ENCODE data around the gene DGUOK. TPM values are rescaled to one million over a fixed set of nuclear protein-coding genes. Genes with fewer than 3 reads are reported as not detected.

DGUOK gene
- total and polyA plus RNA-seq, 2 donors (not counting 1 experiment from before 2014, with no cell fraction given): 54.3 to 93.7 TPM

DNA sequence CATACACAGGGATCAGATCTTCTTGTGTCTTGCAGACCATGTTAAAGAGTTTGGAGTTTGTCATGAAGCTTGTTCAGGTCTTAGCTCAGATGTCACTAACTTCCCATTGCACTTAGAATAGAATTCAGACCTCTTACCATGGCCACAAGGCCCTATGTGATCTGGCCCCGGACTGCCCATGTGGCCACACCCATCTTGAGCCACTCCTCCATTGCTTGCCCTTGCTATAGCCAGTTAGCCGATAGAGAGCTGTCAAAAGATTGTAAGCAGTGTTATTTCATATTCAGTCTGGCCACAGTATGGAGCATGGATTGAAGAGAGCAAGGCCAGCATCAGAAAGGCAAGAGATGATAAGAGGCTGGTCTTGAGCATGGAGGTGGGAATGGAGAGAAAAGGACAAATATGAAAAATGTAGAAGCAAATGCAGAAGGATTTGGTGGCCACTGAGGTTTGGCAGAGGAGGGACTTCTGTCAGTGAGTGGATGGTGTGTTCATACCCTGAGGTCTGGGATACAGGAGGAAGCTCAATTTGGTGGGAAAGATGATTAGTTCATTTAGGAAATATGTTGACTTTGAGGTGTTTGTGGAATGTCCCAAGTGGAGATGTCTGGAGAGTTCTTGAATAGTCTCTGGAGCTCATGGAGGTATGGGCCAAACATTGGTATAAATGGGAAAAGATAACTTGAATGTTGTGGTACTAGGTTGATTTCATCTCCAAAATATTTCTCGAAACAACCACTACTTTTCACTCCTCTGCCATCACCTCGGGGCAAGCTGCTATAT lies 10.6 kb downstream of the DGUOK start:
- no peak overlapping the region for H3K9ac ChIP-seq (ENCODE audit: insufficient read depth, low read length)
- H3K9me3 ChIP-seq (ENCODE audit: control insufficient read depth, insufficient read depth, low read depth, low read length): no peaks in the 10 kb centered on the region
- TF ChIP-seq, protein P1, sequence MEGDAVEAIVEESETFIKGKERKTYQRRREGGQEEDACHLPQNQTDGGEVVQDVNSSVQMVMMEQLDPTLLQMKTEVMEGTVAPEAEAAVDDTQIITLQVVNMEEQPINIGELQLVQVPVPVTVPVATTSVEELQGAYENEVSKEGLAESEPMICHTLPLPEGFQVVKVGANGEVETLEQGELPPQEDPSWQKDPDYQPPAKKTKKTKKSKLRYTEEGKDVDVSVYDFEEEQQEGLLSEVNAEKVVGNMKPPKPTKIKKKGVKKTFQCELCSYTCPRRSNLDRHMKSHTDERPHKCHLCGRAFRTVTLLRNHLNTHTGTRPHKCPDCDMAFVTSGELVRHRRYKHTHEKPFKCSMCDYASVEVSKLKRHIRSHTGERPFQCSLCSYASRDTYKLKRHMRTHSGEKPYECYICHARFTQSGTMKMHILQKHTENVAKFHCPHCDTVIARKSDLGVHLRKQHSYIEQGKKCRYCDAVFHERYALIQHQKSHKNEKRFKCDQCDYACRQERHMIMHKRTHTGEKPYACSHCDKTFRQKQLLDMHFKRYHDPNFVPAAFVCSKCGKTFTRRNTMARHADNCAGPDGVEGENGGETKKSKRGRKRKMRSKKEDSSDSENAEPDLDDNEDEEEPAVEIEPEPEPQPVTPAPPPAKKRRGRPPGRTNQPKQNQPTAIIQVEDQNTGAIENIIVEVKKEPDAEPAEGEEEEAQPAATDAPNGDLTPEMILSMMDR (conservative IDR thresholded peaks at IDR 0.05 in 1 of 2, IDR thresholded peaks at IDR 0.05 in 1 of 2; ENCODE audit: low read depth in 1 of 2, low read length in 2 of 2): no peak
- TF ChIP-seq EZH2 (IDR thresholded peaks at IDR 0.05; ENCODE audit: low read length, missing control alignments): no peak
- H3K27ac ChIP-seq (ENCODE audit: insufficient read depth, low read length): no peak overlapping the region
- H3K4me3 ChIP-seq (replicated peaks in 1 of 4; ENCODE audit: control extremely low read depth in 1 of 4, insufficient read depth in 1 of 4, low read depth in 3 of 4, low read length in 4 of 4): no peak overlapping the region
- H3K27me3 ChIP-seq (ENCODE audit: control insufficient read depth, insufficient read depth, low read length): no peaks in the 10 kb centered on the region
- peak in 1 of 2 donors; percentile 85 for DNase-seq (ENCODE audit: low read depth in 2 of 2)
- no peak overlapping the region for H3K4me2 ChIP-seq (ENCODE audit: extremely low read depth, insufficient read depth, low read length)
- H3K79me2 ChIP-seq (ENCODE audit: control insufficient read depth, insufficient read depth, low read length): peaks cover 52% of the 10 kb centered on the region
- H4K20me1 ChIP-seq (ENCODE audit: control insufficient read depth, extremely low read depth, insufficient read depth, low read length): peaks cover 3% of the 10 kb centered on the region
- peaks cover 13% of the 10 kb centered on the region for H3K4me1 ChIP-seq (ENCODE audit: control insufficient read depth, extremely low read depth, insufficient read depth, low read length)
- no peak overlapping the region for H2AFZ ChIP-seq (ENCODE audit: low read length)
- H3K36me3 ChIP-seq (ENCODE audit: control insufficient read depth, insufficient read depth, low read length): peaks cover 2% of the 10 kb centered on the region

DNA sequence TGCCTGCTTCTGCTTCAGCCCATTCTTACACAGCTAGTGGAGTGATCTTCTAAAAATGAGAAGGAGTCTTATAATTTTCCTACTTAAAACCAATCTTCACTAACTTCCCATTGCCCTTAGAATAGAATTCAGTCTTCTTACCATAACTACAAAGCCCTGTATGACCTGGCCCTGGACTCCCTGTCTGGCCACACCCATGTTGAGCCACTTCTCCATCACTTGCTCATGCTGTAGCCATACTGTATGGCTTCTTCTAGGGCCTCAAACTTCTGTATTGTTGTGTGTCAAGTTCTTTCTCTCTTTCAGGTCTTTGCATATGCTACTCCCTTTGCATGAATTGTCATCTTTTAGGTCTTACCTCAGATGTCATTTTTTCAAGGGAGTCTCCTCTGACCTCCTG lies 11.2 kb downstream of the DGUOK start:
- Histone ChIP-seq H3K36me3 (ENCODE audit: control insufficient read depth, insufficient read depth, low read length) (peaks cover 2% of the 10 kb centered on the region), H3K4me2 (ENCODE audit: extremely low read depth, insufficient read depth, low read length) (no peak overlapping the region), H3K4me1 (ENCODE audit: control insufficient read depth, extremely low read depth, insufficient read depth, low read length) (peaks cover 13% of the 10 kb centered on the region), H3K27me3 (ENCODE audit: control insufficient read depth, insufficient read depth, low read length) (no peaks in the 10 kb centered on the region), H3K27ac (ENCODE audit: insufficient read depth, low read length) (peak overlapping the region; percentile 18), H2AFZ (ENCODE audit: low read length) (no peak overlapping the region), H3K9me3 (ENCODE audit: control insufficient read depth, insufficient read depth, low read depth, low read length) (no peaks in the 10 kb centered on the region), H3K9ac (ENCODE audit: insufficient read depth, low read length) (no peak overlapping the region), H4K20me1 (ENCODE audit: control insufficient read depth, extremely low read depth, insufficient read depth, low read length) (peaks cover 7% of the 10 kb centered on the region), H3K4me3 (replicated peaks in 1 of 4; ENCODE audit: control extremely low read depth in 1 of 4, insufficient read depth in 1 of 4, low read depth in 3 of 4, low read length in 4 of 4) (no peak overlapping the region), H3K79me2 (ENCODE audit: control insufficient read depth, insufficient read depth, low read length) (peaks cover 54% of the 10 kb centered on the region)
- no peak for DNase-seq (ENCODE audit: low read depth in 2 of 2)
- TF ChIP-seq EZH2 (IDR thresholded peaks at IDR 0.05; ENCODE audit: low read length, missing control alignments): no peak

DNA sequence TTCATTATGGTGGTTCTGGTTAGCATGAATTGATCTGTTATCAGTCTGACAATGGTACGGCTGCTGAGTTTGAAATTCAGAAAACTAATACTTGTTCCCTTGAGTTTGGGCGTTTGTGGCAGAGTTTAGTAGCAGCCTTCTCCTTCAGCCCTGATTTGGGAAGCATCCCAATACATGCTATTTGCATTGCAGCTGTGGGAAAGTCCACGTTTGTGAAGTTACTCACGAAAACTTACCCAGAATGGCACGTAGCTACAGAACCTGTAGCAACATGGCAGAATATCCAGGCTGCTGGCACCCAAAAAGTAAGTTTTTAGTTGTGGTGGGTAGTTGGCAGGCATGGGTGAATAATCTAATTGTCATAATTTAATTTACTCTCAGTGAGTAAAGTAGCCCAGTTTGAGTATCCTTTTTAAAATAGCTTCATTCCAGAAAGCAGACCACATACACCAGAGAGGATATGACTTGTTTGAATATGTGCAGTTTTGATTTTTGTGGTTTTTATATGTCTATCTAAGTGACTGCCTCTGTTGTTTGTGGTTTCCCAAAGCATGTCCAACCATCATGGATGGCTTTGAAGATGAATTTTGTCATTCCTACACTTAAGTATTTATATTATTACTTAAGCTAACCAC lies 12.2 kb downstream of the DGUOK start:
- peak overlapping the region; percentile 5 for H3K4me2 ChIP-seq (ENCODE audit: extremely low read depth, insufficient read depth, low read length)
- peak overlapping the region; percentile 21 for H3K27ac ChIP-seq (ENCODE audit: insufficient read depth, low read length)
- H3K9me3 ChIP-seq (ENCODE audit: control insufficient read depth, insufficient read depth, low read depth, low read length): no peaks in the 10 kb centered on the region
- no peak overlapping the region for H3K4me3 ChIP-seq (replicated peaks in 1 of 4; ENCODE audit: control extremely low read depth in 1 of 4, insufficient read depth in 1 of 4, low read depth in 3 of 4, low read length in 4 of 4)
- TF ChIP-seq, protein P1 (conservative IDR thresholded peaks at IDR 0.05 in 1 of 2, IDR thresholded peaks at IDR 0.05 in 1 of 2; ENCODE audit: low read depth in 1 of 2, low read length in 2 of 2): no peak
- no peak for TF ChIP-seq EZH2 (IDR thresholded peaks at IDR 0.05; ENCODE audit: low read length, missing control alignments)
- DNase-seq (ENCODE audit: low read depth in 2 of 2): peak; percentile 49 to 94
- peaks cover 49% of the 10 kb centered on the region for H3K79me2 ChIP-seq (ENCODE audit: control insufficient read depth, insufficient read depth, low read length)
- no peaks in the 10 kb centered on the region for H3K27me3 ChIP-seq (ENCODE audit: control insufficient read depth, insufficient read depth, low read length)
- no peak overlapping the region for H3K9ac ChIP-seq (ENCODE audit: insufficient read depth, low read length)
- H3K4me1 ChIP-seq (ENCODE audit: control insufficient read depth, extremely low read depth, insufficient read depth, low read length): peaks cover 13% of the 10 kb centered on the region
- no peak overlapping the region for H2AFZ ChIP-seq (ENCODE audit: low read length)
- H3K36me3 ChIP-seq (ENCODE audit: control insufficient read depth, insufficient read depth, low read length): peaks cover 2% of the 10 kb centered on the region
- H4K20me1 ChIP-seq (ENCODE audit: control insufficient read depth, extremely low read depth, insufficient read depth, low read length): peaks cover 7% of the 10 kb centered on the region

Measured in fibroblast of lung (primary cell).